Ascending aorta (tissue), 2 donors: ENCODE results near the gene ALDH16A1. TPM values are rescaled to one million over a fixed set of nuclear protein-coding genes. Genes with fewer than 3 reads are reported as not detected.
A peak's percentile ranks its signal among the peaks of the same experiment; 100 is the strongest.

Experiments
- DNase-seq, 2 donors: peaks; one replicate each; pipeline ENCODE4 v3.0.0-alpha.2; 2019; ENCODE audit warnings: low spot score in 2 of 2
- H3K27ac ChIP-seq, 2 donors: fragments of 200-600 bp; sonication (generic); one replicate each; pipeline ENCODE4 v1.5.1; 2016 to 2017; ENCODE audit warnings: mild to moderate bottlenecking in 1 of 2
- H3K27me3 ChIP-seq: fragments of 200-600 bp; sonication (generic); one replicate; pipeline ENCODE4 v1.5.1; 2017
- H3K36me3 ChIP-seq, 2 donors: fragments of 200-600 bp; sonication (generic); one replicate each; pipeline ENCODE4 v1.5.1; 2016
- H3K4me1 ChIP-seq, 2 donors: fragments of 200-600 bp; sonication (generic); one replicate each; pipeline ENCODE4 v1.5.1; 2016 to 2017; ENCODE audit warnings: mild to moderate bottlenecking in 1 of 2
- H3K4me3 ChIP-seq, 2 donors: fragments of 200-600 bp; sonication (generic); one replicate each; pipeline ENCODE4 v1.5.1; 2016 to 2017; ENCODE audit warnings: mild to moderate bottlenecking in 1 of 2
- H3K9me3 ChIP-seq, 2 donors: fragments of 200-600 bp; sonication (generic); one replicate each; pipeline ENCODE4 v1.5.1; 2016
- CTCF ChIP-seq, 3 experiments: fragments of 200-600 bp in 2 of 3; fragments of 450-650 bp in 1 of 3; sonication (generic) in 2 of 3; IDR thresholded peaks; one replicate each; pipeline ENCODE4 v1.5.1; 2016 to 2019; ENCODE audit warnings: antibody characterized with exemption in 3 of 3, mild to moderate bottlenecking in 1 of 3, moderate library complexity in 1 of 3
- intact Hi-C: fragments of 100-400 bp; cut with DNase I; formaldehyde crosslinking; loops from one replicate; pipeline ENCODE4 v1.15.1; 2023
- total RNA-seq: library from RNA; depleted of rRNA; stranded (reverse); fragments of >200 nt; gene quantifications from one replicate; pipeline ENCODE4 v1.1.0, GENCODE V29; 2016

Gene ALDH16A1
- total RNA-seq, 1 donor from 2014 or later = 27.9 TPM

- H3K4me3 ChIP-seq = peak overlapping the region in 1 of 2 donors; percentile 68
- H3K27me3 ChIP-seq = no peaks in the 10 kb centered on the region
- intact Hi-C loops = no loop called here
- no peaks in the 10 kb centered on the region for H3K36me3 ChIP-seq
- H3K27ac ChIP-seq = peak overlapping the region; percentile 27 to 58
- H3K9me3 ChIP-seq = no peaks in the 10 kb centered on the region
- no peak for DNase-seq
- peaks cover 3 to 7% of the 10 kb centered on the region in 2 donors for H3K4me1 ChIP-seq
- TF ChIP-seq CTCF (IDR thresholded peaks at IDR 0.05) = no peak
Observed at GRCh38 chr19:49475191-49475917, 22.3 kb downstream of the ALDH16A1 start.

DNA sequence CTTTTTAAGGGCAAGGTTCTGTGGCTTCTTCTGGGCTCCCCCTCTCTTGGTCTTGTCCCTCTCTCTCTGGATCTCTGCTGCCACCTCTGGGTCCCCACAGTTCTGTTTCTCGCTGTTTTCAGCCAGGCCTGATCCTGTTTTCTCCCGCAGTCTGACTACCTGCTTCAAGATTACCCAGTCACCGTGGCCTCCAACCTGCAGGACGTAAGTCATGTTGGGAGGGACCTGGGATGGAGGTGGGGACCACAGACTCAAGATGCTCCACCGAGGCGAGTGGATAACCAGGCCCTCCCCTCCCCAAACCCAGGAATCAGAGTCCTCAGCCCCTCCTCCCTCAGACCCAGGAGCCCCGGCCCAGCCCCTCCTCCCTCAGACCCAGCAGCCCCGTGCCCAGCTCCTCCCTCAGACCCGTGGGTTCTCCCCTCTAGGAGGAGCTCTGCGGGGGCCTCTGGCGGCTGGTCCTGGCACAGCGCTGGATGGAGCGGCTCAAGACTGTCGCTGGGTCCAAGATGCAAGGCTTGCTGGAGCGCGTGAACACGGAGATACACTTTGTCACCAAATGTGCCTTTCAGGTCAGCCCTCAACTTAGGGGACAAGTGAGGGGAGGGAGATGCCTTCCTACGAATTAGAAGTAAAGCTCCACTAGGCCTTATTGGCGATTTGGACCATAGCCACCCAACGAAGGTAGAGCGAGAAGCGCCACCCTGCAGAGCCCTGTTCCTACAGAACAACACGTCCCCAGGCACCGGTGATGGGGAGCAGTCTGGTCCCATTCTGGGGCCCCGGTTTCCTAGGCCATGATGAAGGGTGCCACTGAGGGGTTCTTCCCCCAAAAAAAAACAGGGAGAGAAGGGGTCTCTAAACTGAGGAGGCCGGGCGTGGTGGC is 23.2 kb downstream of the ALDH16A1 start:
- no peak for DNase-seq
- peak; percentile 5 to 36 (median 31) for TF ChIP-seq CTCF (IDR thresholded peaks at IDR 0.05)
- Histone ChIP-seq H3K36me3 (no peaks in the 10 kb centered on the region), H3K4me3 (no peak overlapping the region), H3K27ac (peak overlapping the region in 1 of 2 donors; percentile 58), H3K4me1 (peaks cover 3 to 7% of the 10 kb centered on the region in 2 donors), H3K9me3 (no peaks in the 10 kb centered on the region), H3K27me3 (no peaks in the 10 kb centered on the region)
- intact Hi-C loops = no loop called here

DNA sequence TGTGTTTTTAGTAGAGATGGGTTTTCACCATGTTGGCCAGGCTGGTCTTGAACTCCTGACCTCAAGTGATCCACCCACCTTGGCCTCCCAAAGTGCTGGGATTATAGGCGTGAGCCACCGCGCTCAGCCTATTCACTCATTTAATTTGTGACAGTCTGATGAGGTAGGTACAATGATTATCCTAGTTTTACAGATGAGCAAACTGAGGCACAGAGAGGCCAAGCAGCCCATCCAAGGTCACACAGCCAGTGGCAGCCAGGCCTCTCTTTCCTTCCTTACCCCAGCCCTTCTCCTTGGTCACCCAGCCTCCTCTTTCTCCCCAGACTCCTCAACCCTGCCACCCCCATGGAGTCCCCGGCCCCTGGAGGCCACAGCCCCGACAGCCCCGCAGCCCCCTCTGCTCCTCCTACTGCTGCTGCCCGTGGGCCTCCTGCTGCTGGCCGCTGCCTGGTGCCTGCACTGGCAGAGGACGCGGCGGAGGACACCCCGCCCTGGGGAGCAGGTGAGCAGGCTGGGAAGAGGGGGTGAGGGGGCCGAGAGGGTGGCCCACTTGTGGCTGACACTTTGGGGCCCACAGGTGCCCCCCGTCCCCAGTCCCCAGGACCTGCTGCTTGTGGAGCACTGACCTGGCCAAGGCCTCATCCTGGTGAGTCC is 27.1 kb downstream of the ALDH16A1 start:
- no peak overlapping the region for H3K27ac ChIP-seq
- no peaks in the 10 kb centered on the region for H3K36me3 ChIP-seq
- TF ChIP-seq CTCF (IDR thresholded peaks at IDR 0.05) = no peak
- intact Hi-C loops = no loop called here
- no peaks in the 10 kb centered on the region for H3K27me3 ChIP-seq
- H3K9me3 ChIP-seq = no peaks in the 10 kb centered on the region
- DNase-seq = no peak
- H3K4me3 ChIP-seq = no peak overlapping the region
- H3K4me1 ChIP-seq = peaks cover 2 to 3% of the 10 kb centered on the region in 2 donors

DNA sequence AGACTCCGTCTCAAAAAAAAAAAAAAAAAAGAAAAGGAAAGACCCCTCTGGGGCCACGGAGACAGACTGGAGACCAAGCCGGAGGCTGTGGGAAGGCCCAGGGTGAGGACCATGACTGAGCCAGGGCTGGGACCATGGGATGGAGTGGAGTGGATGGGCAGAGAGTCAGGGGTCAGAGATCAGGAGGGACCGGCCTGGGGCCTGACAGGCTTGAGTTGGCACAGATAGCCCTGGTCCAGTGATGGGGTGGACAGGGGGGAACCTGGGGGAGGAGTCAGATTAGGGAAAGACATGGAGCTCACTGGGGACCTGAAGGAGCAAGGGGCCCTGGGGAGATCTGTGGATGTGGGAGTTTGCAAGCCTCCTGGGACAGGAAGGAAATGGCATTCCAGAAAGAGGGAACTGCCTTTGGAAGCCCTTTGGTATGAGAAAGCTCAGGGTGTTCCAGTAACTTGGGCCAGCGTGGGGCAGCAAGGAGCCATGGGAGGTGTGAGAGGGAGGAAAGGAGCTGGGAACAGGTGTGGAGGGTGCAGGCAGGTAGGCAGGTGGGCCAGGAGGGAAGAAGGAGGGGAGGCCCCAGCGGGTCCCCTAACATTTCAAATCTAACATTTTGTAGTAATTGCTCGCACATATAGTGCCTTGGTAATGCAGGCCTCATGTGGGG is 28.1 kb downstream of the ALDH16A1 start:
- no peak overlapping the region for H3K27ac ChIP-seq
- no peaks in the 10 kb centered on the region for H3K36me3 ChIP-seq
- H3K9me3 ChIP-seq = no peaks in the 10 kb centered on the region
- H3K4me3 ChIP-seq = no peak overlapping the region
- DNase-seq = no peak
- H3K27me3 ChIP-seq = no peaks in the 10 kb centered on the region
- peaks cover 2 to 3% of the 10 kb centered on the region in 2 donors for H3K4me1 ChIP-seq
- intact Hi-C loops = no loop called here
- TF ChIP-seq CTCF (IDR thresholded peaks at IDR 0.05) = no peak

GRCh38 chr19:49486232-49486631 is 33.2 kb downstream of the ALDH16A1 start:
- intact Hi-C loops = no loop called here

More at GRCh38 chr19:49486232-49486631, 33.2 kb downstream of the ALDH16A1 start:
- peaks cover 10 to 20% of the 10 kb centered on the region in 2 donors for H3K4me1 ChIP-seq
- DNase-seq = no peak
- peaks cover 16 to 23% of the 10 kb centered on the region in 2 donors for H3K36me3 ChIP-seq
- no peaks in the 10 kb centered on the region for H3K27me3 ChIP-seq
- H3K4me3 ChIP-seq = no peak overlapping the region
- H3K27ac ChIP-seq = no peak overlapping the region
- TF ChIP-seq CTCF (IDR thresholded peaks at IDR 0.05) = no peak
- H3K9me3 ChIP-seq = no peaks in the 10 kb centered on the region
